NOMO-1 treated with dmso at 0.1 percent for 144 hours (cell line): ENCODE measurements around the gene NPLOC4.

Experiments used
- DNase-seq: peaks from one replicate; lab custom pipeline; 2025; ENCODE audit not compliant: unreplicated experiment; lab: John Stamatoyannopoulos, UW

The NPLOC4 gene

DNA sequence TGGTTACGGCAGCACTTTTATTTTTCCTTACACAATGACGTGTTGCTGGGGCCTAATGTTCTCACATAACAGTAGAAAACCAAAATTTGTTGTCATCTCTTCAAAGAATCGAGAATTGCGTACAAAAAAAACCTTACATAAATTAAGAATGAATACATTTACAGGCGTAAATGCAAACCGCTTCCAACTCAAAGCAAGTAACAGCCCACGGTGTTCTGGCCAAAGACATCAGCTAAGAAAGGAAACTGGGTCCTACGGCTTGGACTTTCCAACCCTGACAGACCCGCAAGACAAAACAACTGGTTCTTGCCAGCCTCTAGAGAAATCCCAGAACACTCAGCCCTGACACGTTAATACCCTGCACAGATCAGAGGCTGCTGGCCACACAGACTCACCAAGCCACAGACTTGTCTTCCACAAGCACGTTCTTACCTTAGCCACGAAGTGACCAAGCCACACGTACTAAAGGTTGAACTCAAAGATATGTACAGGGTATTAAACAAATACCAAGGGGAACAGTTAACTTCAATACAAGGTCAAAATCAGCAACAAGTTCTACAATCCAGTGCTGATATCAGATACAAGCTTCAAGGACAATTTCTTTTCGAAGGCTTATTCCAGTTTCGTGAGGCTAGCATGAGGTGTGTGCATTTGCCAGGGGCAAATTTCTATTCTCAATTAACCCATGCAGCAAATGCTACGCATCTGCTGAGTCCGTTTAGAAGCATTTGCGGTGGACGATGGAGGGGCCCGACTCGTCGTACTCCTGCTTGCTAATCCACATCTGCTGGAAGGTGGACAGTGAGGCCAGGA lies 126.7 kb downstream of the NPLOC4 start:
- no peak for DNase-seq

DNA sequence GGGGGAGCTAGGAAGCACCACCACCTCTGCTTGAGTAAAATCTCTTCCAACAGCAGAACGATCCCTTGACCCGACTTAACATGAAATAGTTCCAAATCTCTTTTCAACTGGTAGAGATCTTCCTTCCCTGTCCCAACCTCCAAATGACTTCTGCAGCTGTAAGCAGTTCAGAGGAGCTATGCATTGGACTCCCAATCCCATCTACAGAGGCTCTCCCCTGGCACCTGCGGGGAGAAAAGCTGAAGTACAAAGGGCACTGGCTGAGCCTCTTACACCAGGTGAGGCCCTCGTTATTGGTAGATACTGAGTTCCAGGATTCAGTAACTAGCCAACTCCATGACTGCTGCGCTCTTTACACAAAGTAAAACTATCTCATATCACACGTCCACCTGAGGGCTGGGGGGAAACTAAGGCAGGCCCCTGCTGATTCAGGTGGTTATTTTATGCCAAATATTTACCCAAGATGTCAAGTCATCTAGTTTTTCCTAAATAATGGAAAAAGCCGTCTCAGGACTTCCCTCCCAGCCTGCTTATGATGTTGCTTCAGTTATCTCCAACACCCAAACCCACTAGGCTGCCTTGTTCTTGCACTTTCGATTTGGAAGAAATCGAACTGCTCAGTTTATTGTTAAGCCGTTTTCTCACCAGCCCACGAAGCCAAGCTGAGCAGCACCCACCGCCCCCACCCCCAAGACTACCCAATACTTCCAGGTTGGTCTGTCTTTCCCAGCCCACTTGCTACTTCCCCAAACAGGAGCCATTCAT lies 127.5 kb downstream of the NPLOC4 start:
- no peak for DNase-seq

DNA sequence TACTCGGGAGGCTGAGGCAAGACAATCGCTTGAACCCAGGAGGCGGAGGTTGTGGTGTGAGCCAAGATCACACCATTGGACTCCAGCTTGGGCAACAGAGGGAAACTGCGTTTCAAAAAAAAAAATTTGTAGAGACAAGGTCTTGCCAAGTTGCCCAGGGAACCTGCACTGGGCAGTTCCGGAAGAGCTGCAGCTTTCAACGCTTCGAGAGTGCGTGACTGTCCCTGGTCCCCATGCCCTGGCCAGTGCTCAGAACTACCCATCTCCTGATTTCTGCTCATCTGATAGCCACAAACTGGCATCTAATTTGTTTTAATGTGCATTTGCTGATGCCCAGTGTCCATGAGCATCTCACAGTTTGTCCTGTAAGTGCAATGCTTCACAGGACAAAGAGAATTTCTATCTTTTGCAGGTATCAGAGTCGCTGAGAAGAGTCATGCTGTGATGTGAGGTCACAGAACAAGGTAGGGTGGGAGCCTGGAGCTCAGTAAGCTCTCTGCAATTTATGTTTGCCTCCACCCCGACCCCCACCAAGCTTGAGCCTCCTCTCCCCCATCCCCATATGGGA lies 128.2 kb downstream of the NPLOC4 start:
- DNase-seq, result peak; percentile 24
